Measurements from ENCODE around the gene KCNS1. TPM values are rescaled to one million over a fixed set of nuclear protein-coding genes. Genes with fewer than 3 reads are reported as not detected.

KCNS1 gene
- total RNA-seq, 1 donor from 2014 or later: 0.05 TPM

- intact Hi-C loops (cut with micrococcal nuclease): no loop called here
Measured at GRCh38 chr20:45110301-45110700, 9.4 kb upstream of the KCNS1 start.

- intact Hi-C loops (cut with micrococcal nuclease): no loop called here
Measured at GRCh38 chr20:45109634-45110033, 8.7 kb upstream of the KCNS1 start.

- intact Hi-C loops (cut with micrococcal nuclease): no loop called here
Measured at GRCh38 chr20:45105317-45105716, 4.4 kb upstream of the KCNS1 start.

GRCh38 chr20:45104786-45105185 lies 3.9 kb upstream of the KCNS1 start:
- intact Hi-C loops (cut with micrococcal nuclease): no loop called here

- intact Hi-C loops (cut with micrococcal nuclease): no loop called here
Measured at GRCh38 chr20:45103072-45103471, 2.1 kb upstream of the KCNS1 start.

GRCh38 chr20:45101333-45101850 lies 465 bp upstream of the KCNS1 start:
- intact Hi-C loops (cut with micrococcal nuclease): no loop called here

GRCh38 chr20:45098103-45098773 lies 2.7 kb downstream of the KCNS1 start:
- intact Hi-C loops (cut with micrococcal nuclease): loop anchor here (5.0 kb wide), 2 partner anchors 86 to 186 kb away; partner anchors contain the start of gene PABPC1L

GRCh38 chr20:45097485-45098102 lies 3.3 kb downstream of the KCNS1 start:
- intact Hi-C loops (cut with micrococcal nuclease): loop anchor here (2.0 to 5.0 kb wide), 4 partner anchors 53 to 193 kb away; partner anchors contain the start of gene PABPC1L

- intact Hi-C loops (cut with micrococcal nuclease): loop anchor here (2.0 to 5.0 kb wide), 4 partner anchors 52 to 194 kb away; partner anchors contain the start of gene PABPC1L
Measured at GRCh38 chr20:45096781-45097180, 4.1 kb downstream of the KCNS1 start.

- intact Hi-C loops (cut with micrococcal nuclease): loop anchor here (2.0 to 5.0 kb wide), 4 partner anchors 51 to 195 kb away; partner anchors contain the start of gene PABPC1L
Measured at GRCh38 chr20:45095805-45096238, 5.1 kb downstream of the KCNS1 start.

- intact Hi-C loops (cut with micrococcal nuclease): loop anchor here (5.0 kb wide), 2 partner anchors 83 to 183 kb away; partner anchors contain the start of gene PABPC1L
Measured at GRCh38 chr20:45094864-45095574, 5.9 kb downstream of the KCNS1 start.

- intact Hi-C loops (cut with micrococcal nuclease): no loop called here
Measured at GRCh38 chr20:45094201-45094600, 6.7 kb downstream of the KCNS1 start.

GRCh38 chr20:45092898-45093297 lies 8.0 kb downstream of the KCNS1 start:
- intact Hi-C loops (cut with micrococcal nuclease): no loop called here

GRCh38 chr20:45091366-45091765 lies 9.6 kb downstream of the KCNS1 start:
- intact Hi-C loops (cut with micrococcal nuclease): no loop called here

- intact Hi-C loops (cut with micrococcal nuclease): no loop called here
Measured at GRCh38 chr20:45090481-45090880, 10.4 kb downstream of the KCNS1 start.

GRCh38 chr20:45088247-45088646 lies 12.7 kb downstream of the KCNS1 start:
- intact Hi-C loops (cut with micrococcal nuclease): no loop called here

- intact Hi-C loops (cut with micrococcal nuclease): no loop called here
Measured at GRCh38 chr20:45087814-45088213, 13.1 kb downstream of the KCNS1 start.

- intact Hi-C loops (cut with micrococcal nuclease): no loop called here
Measured at GRCh38 chr20:45087097-45087790, 13.7 kb downstream of the KCNS1 start.

GRCh38 chr20:45085867-45086266 lies 15.1 kb downstream of the KCNS1 start:
- intact Hi-C loops (cut with micrococcal nuclease): no loop called here

GRCh38 chr20:45085289-45085688 lies 15.6 kb downstream of the KCNS1 start:
- intact Hi-C loops (cut with micrococcal nuclease): no loop called here

- intact Hi-C loops (cut with micrococcal nuclease): no loop called here
Measured at GRCh38 chr20:45083127-45083526, 17.8 kb downstream of the KCNS1 start.
